ENCODE results near the gene MAMLD1. TPM values are rescaled to one million over a fixed set of nuclear protein-coding genes. Genes with fewer than 3 reads are reported as not detected.
A peak's percentile ranks its signal among the peaks of the same experiment; 100 is the strongest.

Gene MAMLD1
- total RNA-seq, 4 donors from 2014 or later = 2.2 to 7.3 (median 3.9) TPM

- WGBS, 2 donors (ENCODE audit: low coverage in 1 of 2) = 80% methylated on average over 1 of the region's 19 CpGs; no CpG with 5 or more reads in 1 of the 2 donors
- TF ChIP-seq POLR2AphosphoS5 (IDR thresholded peaks at IDR 0.05) (no peak), CTCF (IDR thresholded peaks at IDR 0.05) (no peak), EP300 (IDR thresholded peaks at IDR 0.05) (no peak), POLR2A (IDR thresholded peaks at IDR 0.05) (no peak)
- Histone ChIP-seq H3K27me3 (no peaks in the 10 kb centered on the region), H3K9me3 (no peaks in the 10 kb centered on the region), H3K4me1 (peaks cover 0 to 17% (median 1%) of the 10 kb centered on the region in 3 donors), H3K36me3 (no peaks in the 10 kb centered on the region), H3K27ac (no peak overlapping the region), H3K4me3 (no peak overlapping the region)
- no peak for ATAC-seq
These were observed 140.1 kb downstream of the MAMLD1 start for GRCh38 chrX:150502979-150503897.

GRCh38 chrX:150503898-150504219 is 140.7 kb downstream of the MAMLD1 start:
- peaks cover 0 to 24% (median 5%) of the 10 kb centered on the region in 3 donors for H3K4me1 ChIP-seq
- WGBS, 2 donors (ENCODE audit: low coverage in 1 of 2) = 90% methylated on average over 2 of the region's 5 CpGs; no CpG with 5 or more reads in 1 of the 2 donors
- no peaks in the 10 kb centered on the region for H3K27me3 ChIP-seq
- H3K9me3 ChIP-seq = no peaks in the 10 kb centered on the region
- H3K4me3 ChIP-seq = no peak overlapping the region
- TF ChIP-seq POLR2AphosphoS5 (IDR thresholded peaks at IDR 0.05) (no peak), CTCF (IDR thresholded peaks at IDR 0.05) (no peak), EP300 (IDR thresholded peaks at IDR 0.05) (no peak), POLR2A (IDR thresholded peaks at IDR 0.05) (no peak)
- H3K36me3 ChIP-seq = no peaks in the 10 kb centered on the region
- no peak overlapping the region for H3K27ac ChIP-seq
- no peak for ATAC-seq

GRCh38 chrX:150504397-150505182 is 141.5 kb downstream of the MAMLD1 start:
- peak overlapping the region in 1 of 4 donors; percentile 79 for H3K27ac ChIP-seq
- no peaks in the 10 kb centered on the region for H3K9me3 ChIP-seq
- TF ChIP-seq POLR2A (IDR thresholded peaks at IDR 0.05) (no peak), POLR2AphosphoS5 (IDR thresholded peaks at IDR 0.05) (no peak), EP300 (IDR thresholded peaks at IDR 0.05) (no peak), CTCF (IDR thresholded peaks at IDR 0.05) (no peak)
- no peaks in the 10 kb centered on the region for H3K36me3 ChIP-seq
- H3K4me3 ChIP-seq = no peak overlapping the region
- H3K4me1 ChIP-seq = peaks cover 0 to 30% (median 5%) of the 10 kb centered on the region in 3 donors
- WGBS, 2 donors (ENCODE audit: low coverage in 1 of 2) = 69 to 90% methylated on average over 3 to 9 of the region's 9 CpGs
- no peaks in the 10 kb centered on the region for H3K27me3 ChIP-seq
- no peak for ATAC-seq

GRCh38 chrX:150506020-150506419 is 142.9 kb downstream of the MAMLD1 start:
- Histone ChIP-seq H3K36me3 (peaks cover 0 to 2% of the 10 kb centered on the region in 2 donors), H3K9me3 (no peaks in the 10 kb centered on the region), H3K4me1 (peaks cover 0 to 30% (median 5%) of the 10 kb centered on the region in 3 donors), H3K4me3 (no peak overlapping the region), H3K27ac (peak overlapping the region in 2 of 4 donors; percentile 24 to 79), H3K27me3 (no peaks in the 10 kb centered on the region)
- no peak for ATAC-seq
- no peak for TF ChIP-seq POLR2AphosphoS5 (IDR thresholded peaks at IDR 0.05)
- TF ChIP-seq CTCF (IDR thresholded peaks at IDR 0.05) = no peak
- no peak for TF ChIP-seq EP300 (IDR thresholded peaks at IDR 0.05)
- TF ChIP-seq POLR2A (IDR thresholded peaks at IDR 0.05) = no peak
- 58 to 80% methylated on average over 1 to 2 of the region's 2 CpGs for WGBS, 2 donors (ENCODE audit: low coverage in 1 of 2)

Measured in gastroesophageal sphincter (tissue), 4 donors.